HEK293T (cell line): ENCODE measurements around the gene SLC5A10.

Experiments used
- ARNT ChIP-seq: fragments of 450-650 bp; IDR thresholded peaks from 2 replicates; pipeline ENCODE4 v1.6.1; 2017; ENCODE audit warnings: mild to moderate bottlenecking
- BHLHE40 ChIP-seq: fragments of 450-650 bp; IDR thresholded peaks from 2 replicates; pipeline ENCODE4 v1.6.1; 2016; ENCODE audit warnings: mild to moderate bottlenecking, moderate library complexity, borderline replicate concordance
- ELF4 ChIP-seq: fragments of 450-650 bp; IDR thresholded peaks from 2 replicates; pipeline ENCODE4 v1.6.1; 2017; ENCODE audit warnings: antibody characterized with exemption
- FOXK2 ChIP-seq: fragments of 450-650 bp; IDR thresholded peaks from 2 replicates; pipeline ENCODE4 v1.6.1; 2016; ENCODE audit warnings: mild to moderate bottlenecking
- SUZ12 ChIP-seq: fragments of 450-650 bp; IDR thresholded peaks from 2 replicates; pipeline ENCODE4 v1.6.1; 2016; ENCODE audit warnings: mild to moderate bottlenecking
- TF ChIP-seq, protein P1 (sequence below): fragments of 450-650 bp; IDR thresholded peaks from 2 replicates; pipeline ENCODE4 v1.6.1; 2016

DNA sequence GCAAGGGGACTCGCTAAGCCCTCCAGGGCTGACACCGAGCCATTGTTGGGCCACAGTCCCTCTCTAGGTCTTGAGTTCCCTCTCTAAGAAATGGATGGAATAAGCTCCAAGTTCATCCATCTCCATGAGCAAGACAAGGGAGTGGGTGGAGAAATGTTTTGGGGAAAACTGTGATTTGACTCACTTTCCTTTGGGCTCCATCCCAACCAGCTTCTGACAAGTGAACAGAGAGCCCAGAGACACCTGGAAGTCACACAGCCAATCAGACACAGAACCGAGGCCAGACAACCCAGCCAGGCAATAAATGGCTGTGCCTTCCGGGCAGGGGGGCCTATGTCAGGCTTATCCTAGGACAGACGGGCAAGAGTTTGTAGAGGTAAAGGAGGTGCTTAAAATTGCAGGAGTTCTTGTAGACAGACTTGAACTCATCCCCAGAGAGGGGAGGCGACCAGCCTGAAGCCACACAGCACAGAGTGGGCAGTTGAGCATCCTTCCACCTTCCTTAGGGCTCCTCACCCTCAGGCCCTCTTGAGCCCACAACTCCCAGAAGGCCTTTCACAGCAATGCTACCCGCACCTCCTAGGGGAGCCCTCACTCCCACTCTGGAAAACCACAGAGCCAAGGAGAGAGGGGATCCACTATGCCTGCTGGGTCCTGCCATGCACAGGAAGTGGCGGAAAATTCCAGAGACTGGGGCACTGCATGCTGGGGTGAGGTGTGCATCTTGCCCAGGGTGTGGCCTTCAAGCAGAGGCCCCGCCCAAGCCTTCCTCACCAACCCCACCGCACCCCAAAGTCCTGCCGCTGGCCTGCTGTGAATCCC lies 62.1 kb downstream of the SLC5A10 start:
- TF ChIP-seq SUZ12: no peak
- TF ChIP-seq FOXK2: no peak
- TF ChIP-seq, protein P1, sequence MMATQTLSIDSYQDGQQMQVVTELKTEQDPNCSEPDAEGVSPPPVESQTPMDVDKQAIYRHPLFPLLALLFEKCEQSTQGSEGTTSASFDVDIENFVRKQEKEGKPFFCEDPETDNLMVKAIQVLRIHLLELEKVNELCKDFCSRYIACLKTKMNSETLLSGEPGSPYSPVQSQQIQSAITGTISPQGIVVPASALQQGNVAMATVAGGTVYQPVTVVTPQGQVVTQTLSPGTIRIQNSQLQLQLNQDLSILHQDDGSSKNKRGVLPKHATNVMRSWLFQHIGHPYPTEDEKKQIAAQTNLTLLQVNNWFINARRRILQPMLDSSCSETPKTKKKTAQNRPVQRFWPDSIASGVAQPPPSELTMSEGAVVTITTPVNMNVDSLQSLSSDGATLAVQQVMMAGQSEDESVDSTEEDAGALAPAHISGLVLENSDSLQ: no peak
- TF ChIP-seq ELF4: no peak
- TF ChIP-seq BHLHE40: no peak
- no peak for TF ChIP-seq ARNT
